Mesodermal cell (in vitro differentiated cells): ENCODE measurements around the gene SMG6. TPM values are rescaled to one million over a fixed set of nuclear protein-coding genes. Genes with fewer than 3 reads are reported as not detected.
A peak's percentile ranks its signal among the peaks of the same experiment; 100 is the strongest.

Experiments used
- H3K27ac ChIP-seq: 2 replicates; pipeline ENCODE4 v1.7.0; 2013; ENCODE audit warnings: mild to moderate bottlenecking, low read depth, low read length, moderate library complexity; ENCODE audit not compliant: severe bottlenecking
- H3K36me3 ChIP-seq: 2 replicates; pipeline ENCODE4 v1.7.1; 2013; ENCODE audit warnings: mild to moderate bottlenecking, low read length, moderate library complexity; ENCODE audit not compliant: control insufficient read depth, insufficient read depth
- H3K4me1 ChIP-seq: one replicate; pipeline ENCODE4 v1.7.1; 2013; ENCODE audit warnings: mild to moderate bottlenecking, low read length; ENCODE audit not compliant: insufficient read depth, control insufficient read depth, poor library complexity, severe bottlenecking
- H3K4me3 ChIP-seq: 2 replicates; pipeline ENCODE4 v1.7.0; 2013; ENCODE audit warnings: low read length, control low read depth, mild to moderate bottlenecking; ENCODE audit not compliant: insufficient read depth, poor library complexity, severe bottlenecking; ENCODE audit errors: extremely low read depth
- H3K9me3 ChIP-seq: 2 replicates; pipeline ENCODE4 v1.7.1; 2013; ENCODE audit warnings: mild to moderate bottlenecking, low read length, moderate library complexity; ENCODE audit not compliant: control insufficient read depth
- WGBS, 2 experiments: methylation state at CpG; one replicate each; pipeline ENCODE4 v1.1.5; 2013; ENCODE audit warnings: missing lambda C conversion rate in 2 of 2; ENCODE audit not compliant: insufficient coverage in 2 of 2; 5-methylcytosine and 5-hydroxymethylcytosine counted together
- polyA plus RNA-seq, 2 experiments: library from polyadenylated mRNA; stranded (reverse); fragments of 50-300 nt; gene quantifications; one replicate each; pipeline ENCODE4 v1.2.3, GENCODE V29; 2013

The SMG6 gene
- polyA plus RNA-seq (2013, experiment 1 of 2): 20.2 TPM
- 19.7 TPM for polyA plus RNA-seq (2013, experiment 2 of 2)

DNA sequence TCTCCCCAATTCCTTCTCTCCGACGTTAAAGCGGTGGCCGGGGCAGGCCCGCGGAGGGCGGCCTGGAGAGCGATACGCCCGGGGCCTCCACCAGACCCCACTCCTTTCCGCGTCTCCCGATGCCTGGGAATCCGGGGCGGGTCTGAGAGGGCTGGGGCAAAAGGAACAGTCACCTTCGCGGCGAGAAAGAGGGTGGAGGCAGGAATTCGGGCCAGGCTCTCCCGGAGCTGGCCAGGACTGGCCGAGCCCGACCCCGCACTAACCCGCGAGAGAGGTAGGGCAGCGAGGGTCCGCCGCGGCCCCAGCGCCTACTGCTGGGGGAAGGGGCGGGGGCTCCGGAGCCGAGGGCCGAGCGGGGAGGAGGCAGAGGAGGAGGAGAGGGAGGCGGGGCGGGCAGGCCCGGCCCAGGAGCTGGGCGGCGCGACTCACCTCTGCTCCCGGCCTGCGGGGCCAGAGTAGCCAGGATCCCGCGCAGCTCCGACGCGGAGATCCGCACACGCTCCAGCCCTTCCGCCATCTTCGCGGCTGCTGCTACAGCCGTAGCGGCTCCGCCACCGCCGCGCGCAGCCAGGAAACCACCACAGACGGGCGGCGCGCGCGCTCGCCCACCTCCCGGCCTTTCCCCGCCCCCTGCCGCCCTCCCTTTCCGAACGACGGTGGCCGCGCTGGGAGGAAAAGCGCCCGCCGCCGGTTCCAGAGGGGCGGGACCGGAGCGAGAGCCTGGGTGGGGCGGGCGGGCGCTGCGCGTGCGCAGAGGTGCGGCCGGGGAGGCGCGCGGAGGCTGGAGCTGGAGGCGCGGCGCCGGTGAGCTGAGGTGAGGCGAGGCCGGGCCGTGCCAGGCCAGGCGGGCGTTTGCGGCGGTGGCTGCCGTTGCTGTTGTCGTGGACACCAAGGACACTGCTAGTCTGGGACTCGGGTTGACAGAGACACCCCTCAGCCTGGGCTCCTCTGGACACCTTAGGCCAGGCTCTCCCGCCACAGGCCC, at the start of gene SMG6, which contains the start of gene SRR:
Gene SMG6 (minus strand): TSS at position 582 of the 985 bp plus-strand sequence. CDS start 65 bp downstream, at position 517.
Gene SRR (plus strand): TSS at position 747 of the 985 bp plus-strand sequence. CDS start 11,611 bp downstream, outside the sequence.
- WGBS, 2 experiments: 0 to 1% methylated on average over 70 to 74 of the region's 108 CpGs
- Histone ChIP-seq H3K36me3 (peaks cover 35% of the 10 kb centered on the region), H3K4me3 (peak within 1 kb of the TSS; percentile 94), H3K9me3 (no peaks in the 10 kb centered on the region), H3K4me1 (peaks cover 4% of the 10 kb centered on the region), H3K27ac (peak within 1 kb of the TSS; percentile 93)

DNA sequence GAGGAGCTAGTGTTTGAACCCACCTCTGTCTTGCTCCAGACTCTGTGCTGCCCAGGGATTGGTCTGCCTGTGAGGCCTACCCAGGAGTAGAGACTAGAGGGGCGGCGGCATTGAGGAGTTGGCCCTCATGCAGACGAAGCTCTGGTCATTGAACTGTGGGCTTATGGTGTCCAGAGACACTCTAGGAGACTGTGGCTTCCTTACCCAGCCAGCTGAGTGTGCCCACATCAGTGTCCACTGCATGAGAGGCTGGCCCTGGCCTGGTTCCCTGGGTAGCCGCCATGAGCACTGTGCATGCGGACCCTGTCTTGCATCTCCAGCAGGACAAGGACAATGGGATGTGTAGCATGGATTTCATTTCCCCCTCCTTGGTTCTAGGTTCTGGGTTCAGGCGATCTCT, 47.7 kb upstream of the SMG6 start:
- Histone ChIP-seq H3K4me1 (peaks cover 13% of the 10 kb centered on the region), H3K4me3 (no peak overlapping the region), H3K9me3 (no peaks in the 10 kb centered on the region), H3K27ac (no peak overlapping the region), H3K36me3 (peaks cover 4% of the 10 kb centered on the region)
- WGBS, 2 experiments: 98 to 99% methylated on average over 6 of the region's 6 CpGs

DNA sequence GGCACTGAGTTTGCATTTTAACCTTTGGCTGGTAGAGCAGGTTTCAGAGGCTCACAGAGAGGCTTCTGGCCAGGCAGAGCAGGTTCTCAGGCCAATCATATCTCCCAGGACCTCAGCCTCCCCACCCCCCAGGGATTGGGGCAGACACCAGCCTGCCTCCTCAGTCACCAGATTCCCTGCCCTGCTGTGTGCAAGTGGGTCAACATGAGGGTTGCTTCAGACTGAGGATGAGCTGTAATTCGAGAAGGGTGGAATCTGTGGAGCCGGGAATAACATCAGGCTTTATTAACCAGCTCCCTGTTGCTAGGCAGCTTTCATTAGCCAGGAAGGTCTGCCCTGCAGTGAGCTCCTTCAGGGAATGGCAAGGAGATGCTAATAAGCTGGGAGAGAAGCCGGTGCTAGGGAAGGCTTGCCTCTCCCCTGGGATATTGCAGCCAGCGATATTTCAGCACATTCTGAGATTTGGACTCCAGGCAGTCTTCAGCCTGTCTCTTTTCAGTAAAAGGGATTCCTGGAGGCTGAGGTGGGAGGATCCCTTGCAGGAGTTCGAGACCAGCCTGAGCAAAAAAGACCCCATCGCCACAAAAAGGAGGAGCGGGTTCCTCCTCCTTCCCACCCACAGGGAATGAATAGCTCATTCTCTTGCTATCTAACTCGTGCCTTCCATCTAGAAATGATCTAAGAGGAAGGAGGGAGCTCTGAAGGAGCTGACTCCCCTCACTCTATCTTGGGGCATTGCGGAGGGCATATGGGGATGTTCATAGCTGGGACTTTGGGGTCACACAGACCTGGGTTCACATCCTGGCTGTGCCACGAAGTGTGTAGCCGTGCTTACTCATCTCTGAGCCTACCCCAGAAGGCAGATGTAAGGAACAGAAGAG, 44.5 kb upstream of the SMG6 start:
- peaks cover 21% of the 10 kb centered on the region for H3K36me3 ChIP-seq
- no peak overlapping the region for H3K4me3 ChIP-seq
- H3K4me1 ChIP-seq: peaks cover 13% of the 10 kb centered on the region
- H3K9me3 ChIP-seq: no peaks in the 10 kb centered on the region
- WGBS, 2 experiments: 28 to 33% methylated on average over 8 to 9 of the region's 11 CpGs
- H3K27ac ChIP-seq: peak overlapping the region; percentile 85

DNA sequence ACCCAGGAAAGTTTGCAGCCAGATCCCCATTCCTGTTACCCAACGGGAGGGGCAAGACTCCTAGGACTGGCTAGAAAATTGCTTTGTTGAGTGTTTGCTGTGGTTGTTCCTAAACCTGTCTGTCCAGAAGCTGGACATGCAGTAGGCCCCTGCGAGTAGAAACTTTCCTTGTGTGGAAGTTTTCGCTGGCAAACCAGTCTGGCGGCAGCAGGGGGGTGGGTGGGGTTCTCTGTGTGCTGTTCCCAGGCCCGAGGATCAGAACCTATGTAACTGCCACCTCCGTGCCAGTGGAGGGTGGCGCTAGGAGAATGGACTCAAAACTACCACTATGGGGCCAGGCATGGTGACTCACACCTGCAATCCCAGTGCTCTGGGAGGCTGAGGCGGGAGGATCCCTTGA, 42.9 kb upstream of the SMG6 start:
- Histone ChIP-seq H3K9me3 (no peaks in the 10 kb centered on the region), H3K4me1 (peaks cover 13% of the 10 kb centered on the region), H3K36me3 (peaks cover 26% of the 10 kb centered on the region), H3K4me3 (no peak overlapping the region), H3K27ac (no peak overlapping the region)
- WGBS, 2 experiments: 96 to 100% methylated on average over 7 to 8 of the region's 8 CpGs

DNA sequence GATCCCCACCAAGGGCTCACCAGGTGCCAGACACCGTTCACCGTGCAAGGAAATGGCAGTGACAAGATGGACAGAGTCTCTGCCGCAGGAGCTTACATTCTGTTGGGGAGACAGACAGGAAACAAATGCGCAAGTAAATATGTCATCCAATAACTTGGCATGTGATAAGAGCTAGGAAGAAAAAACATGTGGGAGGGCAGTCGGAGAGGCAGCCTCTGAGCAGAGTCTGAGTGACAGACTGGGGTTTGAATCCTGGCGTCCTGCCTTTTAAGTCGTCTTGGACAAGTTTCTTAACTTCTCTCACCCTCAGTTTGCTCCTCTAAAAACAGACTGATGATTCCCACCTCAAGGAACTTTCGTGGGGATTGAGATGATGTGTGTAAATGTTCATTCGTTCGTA, 40.9 kb upstream of the SMG6 start:
- H3K27ac ChIP-seq: no peak overlapping the region
- peaks cover 13% of the 10 kb centered on the region for H3K4me1 ChIP-seq
- peaks cover 25% of the 10 kb centered on the region for H3K36me3 ChIP-seq
- H3K9me3 ChIP-seq: no peaks in the 10 kb centered on the region
- no peak overlapping the region for H3K4me3 ChIP-seq
- 90 to 92% methylated on average over 5 to 6 of the region's 10 CpGs for WGBS, 2 experiments

DNA sequence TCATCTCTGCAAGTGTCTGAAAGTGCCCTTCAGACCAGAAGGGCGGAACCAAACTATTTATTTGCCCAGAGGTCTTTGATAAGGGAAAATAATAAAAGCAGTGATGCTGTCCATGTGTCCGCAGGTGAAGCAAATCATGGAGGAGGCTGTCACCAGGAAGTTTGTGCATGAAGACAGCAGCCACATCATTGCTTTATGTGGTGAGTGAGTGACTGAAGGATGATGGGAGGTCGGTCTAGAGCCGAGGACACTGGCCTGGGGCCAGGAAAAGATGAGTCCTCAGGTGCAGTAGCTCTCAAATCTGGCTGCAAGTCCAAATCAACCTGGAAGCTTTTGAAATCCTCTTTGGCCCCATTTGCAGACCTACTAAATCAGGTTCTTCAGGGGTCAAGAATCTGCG, 39.8 kb upstream of the SMG6 start:
- Histone ChIP-seq H3K9me3 (no peaks in the 10 kb centered on the region), H3K4me1 (peaks cover 17% of the 10 kb centered on the region), H3K27ac (no peak overlapping the region), H3K36me3 (peaks cover 28% of the 10 kb centered on the region), H3K4me3 (no peak overlapping the region)
- WGBS, 2 experiments: 91 to 93% methylated on average over 4 to 5 of the region's 5 CpGs

DNA sequence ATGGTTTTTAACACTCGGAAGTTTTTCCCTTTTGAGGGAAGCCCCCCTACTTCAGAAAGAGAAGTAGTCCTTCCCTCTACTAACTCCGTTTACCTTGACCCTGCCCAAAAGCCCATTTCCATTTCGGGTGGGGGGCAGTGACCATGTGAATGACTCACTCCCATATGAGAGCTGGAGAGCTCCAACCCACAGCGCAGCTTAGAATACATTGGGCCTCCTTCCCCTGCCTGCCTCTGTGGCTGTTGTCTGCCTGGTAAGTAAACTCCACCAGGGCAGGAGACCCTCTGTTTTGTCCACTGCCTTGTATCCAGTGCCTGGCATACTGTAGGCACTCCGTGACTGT, 34.7 kb upstream of the SMG6 start:
- Histone ChIP-seq H3K4me3 (peak overlapping the region; percentile 88), H3K4me1 (peaks cover 16% of the 10 kb centered on the region), H3K27ac (peak overlapping the region; percentile 3), H3K36me3 (peaks cover 33% of the 10 kb centered on the region), H3K9me3 (no peaks in the 10 kb centered on the region)
- WGBS, 2 experiments: 28% methylated on average over 4 of the region's 5 CpGs; no CpG with 5 or more reads in 1 of the 2 experiments

DNA sequence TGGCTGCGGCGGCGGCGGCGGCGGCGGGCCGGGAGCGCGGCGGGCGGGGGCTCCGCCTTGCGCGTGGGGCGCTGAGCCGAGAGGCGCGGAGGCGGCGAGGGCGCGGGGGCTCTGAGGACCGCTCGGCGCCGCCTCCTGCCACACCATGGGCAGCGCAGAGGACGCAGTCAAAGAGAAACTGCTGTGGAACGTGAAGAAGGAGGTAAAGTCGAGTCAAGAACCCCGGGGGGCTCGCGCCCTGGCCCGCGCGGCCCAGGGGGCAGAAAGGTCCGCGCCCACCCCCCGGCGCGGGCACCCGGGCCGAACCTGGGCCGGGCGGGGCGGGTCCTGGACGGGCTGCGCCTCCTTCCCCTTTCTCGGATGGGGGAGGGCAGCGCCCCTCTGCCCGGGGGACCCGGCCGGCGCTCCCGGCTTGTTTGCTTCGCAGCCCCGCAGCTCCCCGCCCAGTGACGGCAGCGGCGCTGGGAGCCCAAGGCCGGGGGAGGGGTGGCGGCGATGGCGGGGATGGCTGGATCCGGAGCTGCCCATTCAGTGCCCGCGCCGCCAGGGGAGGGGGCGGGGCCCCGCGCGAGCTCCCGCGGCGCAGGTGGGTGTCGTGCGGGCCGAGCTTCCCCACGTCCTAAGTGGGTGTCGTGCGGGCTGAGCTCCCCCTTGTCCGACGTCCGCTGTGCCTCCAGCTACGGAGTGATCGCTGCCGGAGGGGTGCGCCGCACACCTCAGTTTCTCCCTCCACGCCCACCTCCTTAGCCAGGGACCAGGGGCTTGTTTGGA, 34.1 kb upstream of the SMG6 start:
- Histone ChIP-seq H3K4me1 (peaks cover 16% of the 10 kb centered on the region), H3K4me3 (peak overlapping the region; percentile 88), H3K9me3 (no peaks in the 10 kb centered on the region), H3K27ac (peak overlapping the region; percentile 59), H3K36me3 (peaks cover 37% of the 10 kb centered on the region)
- WGBS, 2 experiments: 0 to 1% methylated on average over 65 to 68 of the region's 92 CpGs

DNA sequence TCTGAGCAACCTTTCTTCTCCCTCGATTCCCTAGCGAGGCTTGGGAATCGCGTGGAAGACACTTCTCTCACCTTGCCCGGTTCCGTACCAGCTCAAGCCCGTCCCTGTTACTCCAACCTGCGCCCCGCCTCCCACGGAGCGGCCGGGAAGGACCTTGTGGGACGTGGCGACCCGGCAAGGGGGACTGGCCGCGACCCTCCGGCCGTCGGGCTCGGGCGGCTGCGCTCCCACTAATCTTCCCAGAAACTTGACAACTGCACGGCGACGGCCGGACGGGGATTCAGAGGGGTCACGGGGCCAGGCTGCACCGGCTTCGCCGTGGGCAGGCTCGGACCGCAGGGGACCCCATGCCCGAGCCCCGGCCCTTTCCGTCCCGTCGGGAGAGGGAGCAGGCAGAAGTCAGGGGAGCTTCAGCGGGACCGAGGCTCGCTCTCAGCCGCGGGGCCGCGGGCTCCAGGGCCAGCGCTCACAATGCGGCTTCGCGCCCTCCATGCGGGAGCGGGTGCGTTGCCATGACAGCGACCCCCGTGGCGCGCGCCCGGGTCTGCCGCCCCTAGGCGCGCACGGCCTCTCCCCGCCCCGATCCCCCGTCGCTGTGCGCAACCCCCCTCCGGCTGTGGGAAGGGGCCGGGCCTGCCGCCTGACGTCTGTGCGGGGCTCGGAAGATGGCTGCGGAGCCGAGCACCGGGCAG, 33.4 kb upstream of the SMG6 start, which contains the start of gene SGSM2:
Gene SGSM2 (plus strand): TSS at position 650 of the 692 bp plus-strand sequence. CDS start 188 bp downstream, outside the sequence.
- WGBS, 2 experiments: 1 to 2% methylated on average over 56 to 60 of the region's 77 CpGs
- peaks cover 45% of the 10 kb centered on the region for H3K36me3 ChIP-seq
- no peaks in the 10 kb centered on the region for H3K9me3 ChIP-seq
- peak within 1 kb of the TSS; percentile 74 for H3K27ac ChIP-seq
- H3K4me3 ChIP-seq: peak within 1 kb of the TSS; percentile 88
- H3K4me1 ChIP-seq: peaks cover 16% of the 10 kb centered on the region
